OCI-LY7 (cell line): Measurements from ENCODE around the gene IFI6.

ENCODE experiments used
- CTCF ChIP-seq: fragments of 200-600 bp; sonication (generic); conservative IDR thresholded peaks from 2 replicates; pipeline ENCODE4 v1.5.1; 2014; ENCODE audit warnings: mild to moderate bottlenecking, antibody characterized with exemption, low read length, moderate library complexity, mixed read lengths
- EZH2phosphoT487 ChIP-seq: fragments of 200-600 bp; sonication (generic); IDR thresholded peaks from 2 replicates; pipeline ENCODE4 v1.6.1; 2018; ENCODE audit warnings: low read depth, borderline replicate concordance, mild to moderate bottlenecking, mixed run types, antibody characterized with exemption, low read length, moderate library complexity, mixed read lengths

GRCh38 chr1:27719286-27720251 lies 47.6 kb upstream of the IFI6 start:
- TF ChIP-seq CTCF (peak; percentile 55), EZH2phosphoT487 (no peak)
